ENCODE results near the gene SUSD5.

DNA sequence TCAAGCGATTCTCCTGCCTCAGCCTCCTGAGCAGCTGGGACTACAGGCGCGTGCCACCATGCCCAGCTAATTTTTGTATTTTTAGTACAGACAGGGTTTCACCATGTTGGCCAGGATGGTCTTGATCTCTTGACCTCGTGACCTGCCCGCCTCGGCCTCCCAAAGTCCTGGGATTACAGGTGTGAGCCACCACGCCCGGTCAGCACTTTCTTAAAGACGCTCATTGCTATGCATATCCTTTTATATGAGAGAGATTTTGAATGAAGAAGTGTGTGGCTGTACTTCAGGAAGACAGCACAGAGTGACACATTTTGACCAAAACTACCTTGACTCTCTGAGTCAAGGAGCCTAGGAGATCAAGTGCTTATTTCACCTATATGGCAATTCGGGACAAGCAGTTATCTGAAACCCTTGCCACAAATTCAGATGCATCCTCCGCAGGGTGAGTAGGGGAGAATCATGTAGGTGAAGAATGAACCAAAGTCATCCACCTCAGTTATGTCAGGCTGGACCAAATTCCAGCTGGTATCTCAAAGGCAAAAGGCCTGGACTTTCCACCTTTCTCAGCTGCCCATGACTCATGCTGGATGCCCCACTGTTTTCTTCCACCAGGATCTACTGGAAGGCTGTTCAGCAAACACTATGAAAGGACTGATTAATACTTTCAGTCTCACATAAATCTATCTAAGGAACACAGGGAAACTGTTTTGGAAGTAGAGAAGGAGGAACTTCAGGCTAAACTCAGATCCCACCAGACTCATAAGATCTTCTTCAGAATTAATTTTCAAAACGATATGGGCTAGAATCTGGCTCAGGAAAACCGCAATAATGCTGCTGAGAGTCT, 31.9 kb downstream of the SUSD5 start:
- TF ChIP-seq, protein P1, sequence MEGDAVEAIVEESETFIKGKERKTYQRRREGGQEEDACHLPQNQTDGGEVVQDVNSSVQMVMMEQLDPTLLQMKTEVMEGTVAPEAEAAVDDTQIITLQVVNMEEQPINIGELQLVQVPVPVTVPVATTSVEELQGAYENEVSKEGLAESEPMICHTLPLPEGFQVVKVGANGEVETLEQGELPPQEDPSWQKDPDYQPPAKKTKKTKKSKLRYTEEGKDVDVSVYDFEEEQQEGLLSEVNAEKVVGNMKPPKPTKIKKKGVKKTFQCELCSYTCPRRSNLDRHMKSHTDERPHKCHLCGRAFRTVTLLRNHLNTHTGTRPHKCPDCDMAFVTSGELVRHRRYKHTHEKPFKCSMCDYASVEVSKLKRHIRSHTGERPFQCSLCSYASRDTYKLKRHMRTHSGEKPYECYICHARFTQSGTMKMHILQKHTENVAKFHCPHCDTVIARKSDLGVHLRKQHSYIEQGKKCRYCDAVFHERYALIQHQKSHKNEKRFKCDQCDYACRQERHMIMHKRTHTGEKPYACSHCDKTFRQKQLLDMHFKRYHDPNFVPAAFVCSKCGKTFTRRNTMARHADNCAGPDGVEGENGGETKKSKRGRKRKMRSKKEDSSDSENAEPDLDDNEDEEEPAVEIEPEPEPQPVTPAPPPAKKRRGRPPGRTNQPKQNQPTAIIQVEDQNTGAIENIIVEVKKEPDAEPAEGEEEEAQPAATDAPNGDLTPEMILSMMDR (IDR thresholded peaks at IDR 0.05) = no peak
- TF ChIP-seq POLR2A (IDR thresholded peaks at IDR 0.05) = no peak
